Naive thymus-derived CD8-positive, alpha-beta T cell (primary cell): ENCODE data around the gene COL15A1. TPM values are rescaled to one million over a fixed set of nuclear protein-coding genes. Genes with fewer than 3 reads are reported as not detected.

ENCODE experiments used
- ATAC-seq, 2 donors: fragments of 150-1000 bp; cut with Tn5 transposase in 1 of 2; sonication (Bioruptor Pico), chemical (Tn5 transposase) in 1 of 2; 1 replicate in 1 of 2; 2 replicates in 1 of 2; pipeline ENCODE4 v1.10.0; 2021; ENCODE audit warnings: mild to moderate bottlenecking in 2 of 2, moderate library complexity in 2 of 2
- POLR2A ChIA-PET: fragments of 350-600 bp; sonication (Branson Sonifier 250); formaldehyde crosslinking; loops from one replicate; lab custom pipeline; 2021; ENCODE audit warnings: antibody characterized with exemption; lab: Charles Lee
- DNase-seq, 10 donors: peaks; one replicate each; pipeline versions ENCODE4 v3.0.0 to v3.0.0-alpha.2; 2020 to 2022
- H3K27ac Mint-ChIP-seq, 10 donors: one replicate each; pipeline ENCODE4 v1.8.0; 2020 to 2022; ENCODE audit warnings: mild to moderate bottlenecking in 10 of 10, mixed read lengths in 10 of 10, moderate library complexity in 4 of 10, inconsistent platforms in 1 of 10
- H3K27me3 Mint-ChIP-seq, 5 donors: one replicate each; pipeline ENCODE4 v1.8.0; 2021 to 2022; ENCODE audit warnings: mixed read lengths in 5 of 5
- H3K36me3 Mint-ChIP-seq, 3 donors: one replicate each; pipeline ENCODE4 v1.8.0; 2020 to 2022; ENCODE audit warnings: mixed read lengths in 3 of 3, mild to moderate bottlenecking in 2 of 3, inconsistent platforms in 1 of 3
- H3K4me1 Mint-ChIP-seq, 4 donors: one replicate each; pipeline ENCODE4 v1.8.0; 2021 to 2022; ENCODE audit warnings: mixed read lengths in 4 of 4
- H3K4me3 Mint-ChIP-seq, 10 donors: one replicate each; pipeline ENCODE4 v1.8.0; 2020 to 2022; ENCODE audit warnings: mild to moderate bottlenecking in 10 of 10, mixed read lengths in 10 of 10, moderate library complexity in 6 of 10, inconsistent platforms in 1 of 10
- H3K9me3 Mint-ChIP-seq, 9 donors: one replicate each; pipeline ENCODE4 v1.8.0; 2020 to 2022; ENCODE audit warnings: mixed read lengths in 9 of 9, mild to moderate bottlenecking in 3 of 9, inconsistent platforms in 1 of 9, moderate library complexity in 1 of 9
- polyA plus RNA-seq, 3 donors: library from polyadenylated mRNA; unstranded; fragments of 300-500 nt; fragmentation: Illumina TruSeq; gene quantifications; one replicate each; pipeline ENCODE4 v1.2.3, GENCODE V29; 2021
- total RNA-seq, 8 experiments: library from RNA in 2 of 8; stranded (reverse) in 2 of 8; gene quantifications; one replicate each; pipeline ENCODE4 v1.2.3 and lab custom pipeline; 2021 to 2026

The COL15A1 gene
- total and polyA plus RNA-seq, 5 experiments from 2014 or later, result not detected

DNA sequence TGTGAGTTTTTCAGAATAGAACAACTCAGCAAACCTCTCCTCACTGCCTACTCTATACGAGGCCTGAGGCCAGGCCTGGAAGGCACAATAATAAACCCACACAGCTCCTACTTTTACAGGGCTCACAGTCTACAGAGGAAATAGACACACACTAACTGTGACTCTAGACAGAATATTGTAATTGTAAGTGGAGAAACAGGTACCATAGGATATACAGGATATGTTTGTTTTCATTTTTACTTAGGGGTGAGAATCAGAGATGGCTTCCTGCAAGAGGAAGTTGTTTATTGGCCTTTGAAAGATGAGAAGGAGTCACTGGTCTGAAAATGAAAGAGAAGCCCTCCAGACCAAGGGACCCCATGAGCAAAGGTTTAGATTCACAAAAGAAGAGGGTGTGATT lies 125.4 kb downstream of the COL15A1 start:
- H3K27me3 Mint-ChIP-seq, result no peaks in the 10 kb centered on the region
- ATAC-seq (peak; percentile 33 to 36), DNase-seq (no peak)
- H3K9me3 Mint-ChIP-seq, result no peaks in the 10 kb centered on the region
- H3K4me1 Mint-ChIP-seq, result peaks cover 34 to 73% (median 48%) of the 10 kb centered on the region in 4 donors
- peak overlapping the region; percentile 41 to 95 (median 79) for H3K27ac Mint-ChIP-seq
- POLR2A ChIA-PET, result interaction anchor here (1.6 kb wide), 1 partner anchor 10 kb away, joined by 7 read pairs; no protein-coding TSS in a partner anchor
- no peaks in the 10 kb centered on the region for H3K36me3 Mint-ChIP-seq
- peak overlapping the region in 7 of 10 donors; percentile 10 to 58 (median 38) for H3K4me3 Mint-ChIP-seq

DNA sequence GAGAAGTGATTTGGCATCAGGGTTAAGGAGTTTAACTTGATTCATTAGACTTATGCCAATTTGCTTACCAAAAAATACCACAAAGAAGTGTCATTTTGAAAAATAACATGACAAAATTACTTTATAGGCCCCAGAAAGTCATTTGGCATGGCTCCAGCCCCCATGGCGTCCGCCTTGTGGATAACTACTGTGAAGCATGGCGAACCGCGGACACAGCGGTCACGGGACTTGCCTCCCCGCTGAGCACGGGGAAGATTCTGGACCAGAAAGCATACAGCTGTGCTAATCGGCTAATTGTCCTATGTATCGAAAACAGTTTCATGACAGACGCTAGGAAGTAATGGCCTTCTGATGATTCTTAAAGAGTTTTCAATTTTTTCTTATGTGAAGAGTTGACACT lies 125.8 kb downstream of the COL15A1 start:
- Mint-ChIP-seq H3K9me3 (no peaks in the 10 kb centered on the region), H3K27ac (peak overlapping the region in 9 of 10 donors; percentile 41 to 95 (median 80)), H3K4me3 (peak overlapping the region in 5 of 10 donors; percentile 3 to 58 (median 38)), H3K36me3 (no peaks in the 10 kb centered on the region), H3K27me3 (no peaks in the 10 kb centered on the region), H3K4me1 (peaks cover 30 to 69% (median 43%) of the 10 kb centered on the region in 4 donors)
- POLR2A ChIA-PET, result interaction anchor here (1.6 kb wide), 1 partner anchor 11 kb away, joined by 7 read pairs; no protein-coding TSS in a partner anchor
- ATAC-seq (no peak), DNase-seq (no peak)

- POLR2A ChIA-PET, result interaction anchor here (0.7 kb wide), 1 partner anchor 34 kb away, joined by 3 read pairs; the partner anchor contains the start of gene TGFBR1
- Mint-ChIP-seq H3K27ac (peak overlapping the region in 6 of 10 donors; percentile 9 to 61 (median 28)), H3K4me1 (peaks cover 32 to 72% (median 49%) of the 10 kb centered on the region in 4 donors), H3K36me3 (no peaks in the 10 kb centered on the region), H3K9me3 (no peaks in the 10 kb centered on the region), H3K4me3 (no peak overlapping the region), H3K27me3 (no peaks in the 10 kb centered on the region)
- no peak for DNase-seq
- ATAC-seq, result no peak
Observed at GRCh38 chr9:99070681-99071080, 127.0 kb downstream of the COL15A1 start.

DNA sequence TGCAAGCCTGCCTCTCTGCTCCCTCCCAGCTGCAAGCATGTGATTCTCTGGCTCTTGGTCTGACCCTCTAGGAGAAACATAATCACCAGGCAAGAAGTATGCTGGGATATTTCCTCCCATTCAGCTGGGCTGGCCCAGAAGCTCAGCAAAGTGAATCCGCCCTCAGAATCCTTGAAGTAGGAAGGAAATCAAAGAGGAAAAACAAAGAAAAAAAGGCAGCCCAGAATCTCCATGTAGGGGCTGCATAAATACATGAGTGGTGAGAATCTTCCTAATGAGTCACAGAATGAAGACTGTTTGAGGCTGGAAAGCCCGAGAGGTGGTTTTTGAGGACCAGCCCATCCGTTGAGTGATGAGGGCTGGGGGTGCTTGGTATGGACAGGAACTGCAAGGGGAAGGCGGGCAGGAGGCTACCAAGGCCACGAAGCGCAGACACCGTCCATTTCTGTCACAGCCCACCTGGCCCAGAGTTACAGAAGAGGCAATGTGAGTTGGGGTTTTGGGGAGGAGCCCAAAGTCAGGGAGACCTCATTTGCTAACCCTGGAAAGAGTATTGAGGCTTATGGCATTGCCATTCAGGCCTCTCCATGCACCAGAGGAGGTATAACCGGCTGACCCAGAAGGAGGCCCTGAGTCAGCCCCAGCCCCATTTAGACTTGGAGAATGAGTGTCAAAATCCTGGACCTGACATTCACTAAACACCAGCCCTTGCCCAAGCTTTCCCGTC lies 127.8 kb downstream of the COL15A1 start:
- POLR2A ChIA-PET, result interaction anchor here (0.7 kb wide), 1 partner anchor 33 kb away, joined by 3 read pairs; the partner anchor contains the start of gene TGFBR1
- H3K9me3 Mint-ChIP-seq, result no peaks in the 10 kb centered on the region
- H3K36me3 Mint-ChIP-seq, result no peaks in the 10 kb centered on the region
- H3K4me1 Mint-ChIP-seq, result peaks cover 33 to 77% (median 55%) of the 10 kb centered on the region in 4 donors
- no peak overlapping the region for H3K4me3 Mint-ChIP-seq
- DNase-seq (no peak), ATAC-seq (no peak)
- no peaks in the 10 kb centered on the region for H3K27me3 Mint-ChIP-seq
- H3K27ac Mint-ChIP-seq, result peak overlapping the region in 3 of 10 donors; percentile 9 to 45 (median 21)

- H3K4me1 Mint-ChIP-seq, result peaks cover 37 to 79% (median 57%) of the 10 kb centered on the region in 4 donors
- H3K4me3 Mint-ChIP-seq, result no peak overlapping the region
- ATAC-seq (no peak), DNase-seq (no peak)
- POLR2A ChIA-PET, result no interaction called here
- no peaks in the 10 kb centered on the region for H3K36me3 Mint-ChIP-seq
- no peaks in the 10 kb centered on the region for H3K27me3 Mint-ChIP-seq
- H3K9me3 Mint-ChIP-seq, result no peaks in the 10 kb centered on the region
- H3K27ac Mint-ChIP-seq, result peak overlapping the region in 1 of 10 donors; percentile 49
Observed at GRCh38 chr9:99072040-99072394, 128.3 kb downstream of the COL15A1 start.

DNA sequence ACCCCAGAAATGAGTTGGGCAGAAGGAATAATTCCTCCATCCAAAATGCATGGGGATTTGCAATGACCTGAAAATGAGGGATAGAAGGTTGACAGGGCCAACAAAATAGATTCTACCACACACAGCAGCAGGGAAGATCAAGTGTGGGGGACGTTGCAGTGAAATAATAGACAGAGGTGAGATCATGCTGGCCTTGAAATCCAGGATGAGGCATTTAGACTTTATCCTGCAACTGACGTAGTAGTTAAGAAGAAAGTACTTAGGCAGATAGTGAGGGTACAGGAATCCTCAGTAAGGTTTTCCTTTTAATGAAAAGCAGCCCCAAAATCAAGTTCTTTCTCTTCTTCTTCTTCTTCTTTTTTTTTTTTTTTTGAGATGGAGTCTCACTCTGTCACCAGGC lies 129.6 kb downstream of the COL15A1 start:
- Mint-ChIP-seq H3K9me3 (no peaks in the 10 kb centered on the region), H3K36me3 (no peaks in the 10 kb centered on the region), H3K27me3 (no peaks in the 10 kb centered on the region), H3K27ac (peak overlapping the region in 1 of 10 donors; percentile 26), H3K4me3 (no peak overlapping the region), H3K4me1 (peaks cover 38 to 78% (median 63%) of the 10 kb centered on the region in 4 donors)
- ATAC-seq (no peak), DNase-seq (no peak)
- POLR2A ChIA-PET, result no interaction called here

GRCh38 chr9:99073985-99074901 lies 130.5 kb downstream of the COL15A1 start:
- POLR2A ChIA-PET, result interaction anchor here (1.0 to 3.1 kb wide), 2 partner anchors 16 to 61 kb away, joined by 4 to 26 read pairs; no protein-coding TSS in a partner anchor
- ATAC-seq (no peak), DNase-seq (no peak)
- H3K36me3 Mint-ChIP-seq, result no peaks in the 10 kb centered on the region
- peak overlapping the region in 4 of 10 donors; percentile 8 to 83 (median 34) for H3K27ac Mint-ChIP-seq
- H3K27me3 Mint-ChIP-seq, result no peaks in the 10 kb centered on the region
- no peak overlapping the region for H3K4me3 Mint-ChIP-seq
- H3K4me1 Mint-ChIP-seq, result peaks cover 33 to 75% (median 58%) of the 10 kb centered on the region in 4 donors
- H3K9me3 Mint-ChIP-seq, result no peaks in the 10 kb centered on the region

- no peak overlapping the region for H3K4me3 Mint-ChIP-seq
- ATAC-seq, result no peak
- no peaks in the 10 kb centered on the region for H3K36me3 Mint-ChIP-seq
- H3K27ac Mint-ChIP-seq, result peak overlapping the region in 5 of 10 donors; percentile 5 to 83 (median 26)
- H3K4me1 Mint-ChIP-seq, result peaks cover 33 to 75% (median 54%) of the 10 kb centered on the region in 4 donors
- DNase-seq, result no peak
- no peaks in the 10 kb centered on the region for H3K27me3 Mint-ChIP-seq
- POLR2A ChIA-PET, result interaction anchor here (0.8 to 3.1 kb wide), 4 partner anchors 16 to 60 kb away, joined by 4 to 26 read pairs (median 4); no protein-coding TSS in a partner anchor
- no peaks in the 10 kb centered on the region for H3K9me3 Mint-ChIP-seq
Observed at GRCh38 chr9:99074902-99075245, 131.2 kb downstream of the COL15A1 start.

GRCh38 chr9:99075246-99075912 lies 131.7 kb downstream of the COL15A1 start:
- POLR2A ChIA-PET, result interaction anchor here (0.5 to 3.1 kb wide), 6 partner anchors 17 to 818 kb away, joined by 3 to 26 read pairs (median 4); no protein-coding TSS in a partner anchor
- DNase-seq, result no peak
- H3K4me3 Mint-ChIP-seq, result no peak overlapping the region
- H3K4me1 Mint-ChIP-seq, result peaks cover 33 to 70% (median 52%) of the 10 kb centered on the region in 4 donors
- ATAC-seq, result no peak
- H3K36me3 Mint-ChIP-seq, result no peaks in the 10 kb centered on the region
- no peaks in the 10 kb centered on the region for H3K27me3 Mint-ChIP-seq
- H3K27ac Mint-ChIP-seq, result peak overlapping the region in 4 of 10 donors; percentile 26 to 83 (median 43)
- H3K9me3 Mint-ChIP-seq, result no peaks in the 10 kb centered on the region

DNA sequence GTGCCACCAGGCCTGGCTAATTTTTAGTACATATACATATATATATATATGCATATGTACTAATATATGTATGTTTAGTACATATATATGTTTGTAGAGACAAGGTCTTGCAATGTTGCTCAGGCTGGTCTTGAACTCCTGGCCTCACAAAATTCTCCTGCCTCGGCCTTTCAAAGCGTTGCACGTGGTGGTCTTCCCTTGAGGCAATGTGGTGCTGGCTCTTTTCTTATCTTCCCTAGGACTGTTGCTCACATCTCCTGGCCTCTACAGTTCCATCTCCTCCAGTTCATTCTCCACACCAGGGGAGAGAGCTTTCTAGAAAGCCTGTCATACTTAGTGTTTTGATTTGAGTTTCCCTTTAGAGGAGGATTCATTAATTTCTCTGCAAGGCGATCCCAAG lies 132.3 kb downstream of the COL15A1 start:
- H3K36me3 Mint-ChIP-seq, result no peaks in the 10 kb centered on the region
- no peaks in the 10 kb centered on the region for H3K9me3 Mint-ChIP-seq
- ATAC-seq (no peak), DNase-seq (no peak)
- POLR2A ChIA-PET, result interaction anchor here (0.5 to 3.1 kb wide), 10 partner anchors 14 to 819 kb away, joined by 3 to 26 read pairs (median 4); partner anchors contain the start of genes ALG2 and SEC61B
- H3K4me1 Mint-ChIP-seq, result peaks cover 34 to 69% (median 45%) of the 10 kb centered on the region in 4 donors
- H3K27me3 Mint-ChIP-seq, result no peaks in the 10 kb centered on the region
- H3K27ac Mint-ChIP-seq, result peak overlapping the region in 7 of 10 donors; percentile 30 to 85 (median 80)
- H3K4me3 Mint-ChIP-seq, result peak overlapping the region in 6 of 10 donors; percentile 1 to 73 (median 10)

DNA sequence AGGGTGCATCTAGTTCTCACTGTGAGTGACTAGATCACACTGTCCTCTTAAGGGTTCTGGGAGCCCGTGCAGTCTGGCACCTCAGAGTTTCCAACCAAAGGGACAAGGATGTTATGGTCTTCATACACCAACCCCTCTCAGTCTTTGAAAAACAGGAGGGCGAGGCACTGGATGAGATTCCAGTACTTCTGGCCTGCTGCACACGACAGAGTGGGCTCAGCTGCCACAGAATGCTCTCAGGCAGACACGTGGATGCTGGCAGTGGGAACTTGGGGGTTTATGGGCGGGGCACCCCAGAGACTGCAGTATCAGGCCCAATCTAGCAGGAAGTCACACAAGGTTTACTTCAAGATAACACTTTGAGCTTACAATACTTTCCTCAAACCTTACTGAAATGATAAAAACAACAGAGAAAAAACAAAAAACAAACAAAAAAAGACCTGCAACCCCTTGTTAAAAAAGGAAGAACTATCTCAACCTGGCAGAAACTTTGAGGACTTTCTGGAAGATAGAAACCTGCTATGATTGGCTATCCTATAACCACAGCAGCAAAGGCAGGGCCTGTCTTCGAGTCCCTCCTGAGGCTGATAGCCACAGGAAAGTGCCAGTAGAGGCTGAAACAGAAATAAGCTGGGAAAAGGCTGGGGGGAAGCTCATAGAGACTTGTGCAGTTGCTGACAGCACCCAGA lies 132.9 kb downstream of the COL15A1 start:
- no peaks in the 10 kb centered on the region for H3K9me3 Mint-ChIP-seq
- peak overlapping the region; percentile 40 to 92 (median 81) for H3K27ac Mint-ChIP-seq
- POLR2A ChIA-PET, result interaction anchor here (0.9 to 3.1 kb wide), 10 partner anchors 13 to 146 kb away, joined by 3 to 26 read pairs (median 4); partner anchors contain the start of genes ALG2 and SEC61B
- peak; percentile 21 to 68 (median 50) for DNase-seq
- peaks cover 30 to 65% (median 41%) of the 10 kb centered on the region in 4 donors for H3K4me1 Mint-ChIP-seq
- no peaks in the 10 kb centered on the region for H3K27me3 Mint-ChIP-seq
- H3K4me3 Mint-ChIP-seq, result peak overlapping the region; percentile 0 to 73 (median 59)
- no peaks in the 10 kb centered on the region for H3K36me3 Mint-ChIP-seq
- peak; percentile 99 for ATAC-seq
